IMR-90 (cell line): ENCODE data around the gene UMODL1. TPM values are rescaled to one million over a fixed set of nuclear protein-coding genes. Genes with fewer than 3 reads are reported as not detected.
A peak's percentile ranks its signal among the peaks of the same experiment; 100 is the strongest.

Experiments used
- ATAC-seq: fragments of 200-7000 bp; cut with Tn5 transposase; 2 replicates; pipeline ENCODE4 v1.9.1; 2020; ENCODE audit warnings: low read depth, mild to moderate bottlenecking, moderate library complexity
- BruUV-seq: library from RNA; stranded (reverse); fragments of 400-500 nt; replicated peaks from 2 replicates; lab custom pipeline; 2021; lab: Mats Ljungman, UMichigan
- CTCF ChIA-PET: fragments of 300-600 bp; formaldehyde crosslinking; extraction: SDS; loops from one replicate; lab custom pipeline; 2021; ENCODE audit warnings: antibody characterized with exemption; lab: Yijun Ruan, JAX
- POLR2A ChIA-PET: fragments of 300-600 bp; sonication (Branson Sonifier 250); formaldehyde crosslinking; loops from one replicate; lab custom pipeline; 2022; ENCODE audit warnings: antibody characterized with exemption; ENCODE audit not compliant: unreplicated experiment; lab: Charles Lee
- DNase-seq: peaks from one replicate; pipeline ENCODE4 v3.0.0; 2013
- H2AFZ ChIP-seq: replicated peaks from 2 replicates; pipeline ENCODE3; 2013; ENCODE audit warnings: low read length, mild to moderate bottlenecking; ENCODE audit not compliant: poor library complexity
- H2AK5ac ChIP-seq: 2 replicates; pipeline ENCODE4 v1.6.1; 2013; ENCODE audit warnings: low read depth, low read length, inconsistent platforms
- H2AK9ac ChIP-seq: replicated peaks from 2 replicates; pipeline ENCODE3; 2013; ENCODE audit warnings: mild to moderate bottlenecking, low read depth, low read length, moderate library complexity; ENCODE audit not compliant: poor library complexity
- H2BK120ac ChIP-seq: 2 replicates; pipeline ENCODE4 v1.6.1; 2013; ENCODE audit warnings: low read depth, low read length, inconsistent platforms
- H2BK15ac ChIP-seq: 3 replicates; pipeline ENCODE4 v1.6.1; 2013; ENCODE audit warnings: low read depth, low read length, inconsistent platforms
- H2BK20ac ChIP-seq: 2 replicates; pipeline ENCODE4 v1.6.1; 2013; ENCODE audit warnings: low read depth, mild to moderate bottlenecking, inconsistent platforms, low read length, moderate library complexity
- H2BK5ac ChIP-seq: 2 replicates; pipeline ENCODE4 v1.6.1; 2013; ENCODE audit warnings: mild to moderate bottlenecking, low read depth, low read length, inconsistent platforms; ENCODE audit not compliant: poor library complexity, severe bottlenecking
- H3K14ac ChIP-seq: replicated peaks from 2 replicates; pipeline ENCODE4 v1.6.1; 2013; ENCODE audit warnings: low read depth, low read length, inconsistent platforms
- H3K18ac ChIP-seq: 2 replicates; pipeline ENCODE4 v1.6.1; 2013; ENCODE audit warnings: low read depth, low read length, control low read depth
- H3K23ac ChIP-seq: 2 replicates; pipeline ENCODE4 v1.6.1; 2013; ENCODE audit warnings: low read depth, low read length, inconsistent platforms
- H3K27ac ChIP-seq: 2 replicates; pipeline ENCODE4 v1.5.1; 2013; ENCODE audit warnings: mild to moderate bottlenecking, control low read depth, low read length; ENCODE audit not compliant: insufficient read depth
- H3K27me3 ChIP-seq: 2 replicates; pipeline ENCODE4 v1.6.1; 2013; ENCODE audit warnings: low read length; ENCODE audit not compliant: control insufficient read depth, insufficient read depth
- H3K36me3 ChIP-seq: 2 replicates; pipeline ENCODE4 v1.6.1; 2013; ENCODE audit warnings: low read length, mixed read lengths; ENCODE audit not compliant: control insufficient read depth, insufficient read depth
- H3K4ac ChIP-seq: 2 replicates; pipeline ENCODE4 v1.6.1; 2013; ENCODE audit warnings: low read depth, low read length, inconsistent platforms
- H3K4me1 ChIP-seq: 2 replicates; pipeline ENCODE4 v1.6.1; 2013; ENCODE audit warnings: low read length, mixed read lengths; ENCODE audit not compliant: control insufficient read depth, insufficient read depth
- H3K4me2 ChIP-seq: 2 replicates; pipeline ENCODE4 v1.6.1; 2013; ENCODE audit warnings: low read depth, mild to moderate bottlenecking, control low read depth, low read length, moderate library complexity
- H3K4me3 ChIP-seq: 2 replicates; pipeline ENCODE4 v1.5.1; 2013; ENCODE audit warnings: low read depth, mild to moderate bottlenecking, control low read depth, low read length, moderate library complexity; ENCODE audit not compliant: insufficient read depth
- H3K56ac ChIP-seq: 2 replicates; pipeline ENCODE4 v1.6.1; 2013; ENCODE audit warnings: low read length, inconsistent platforms; ENCODE audit not compliant: insufficient read depth; ENCODE audit errors: extremely low read depth
- H3K79me1 ChIP-seq, 2 experiments: 2 replicates each; pipeline ENCODE4 v1.6.1; 2013; ENCODE audit warnings: low read length in 2 of 2, inconsistent platforms in 1 of 2, low read depth in 1 of 2
- H3K9ac ChIP-seq: 2 replicates; pipeline ENCODE4 v1.6.1; 2013; ENCODE audit warnings: low read depth, low read length, control low read depth
- H3K9me1 ChIP-seq: 2 replicates; pipeline ENCODE4 v1.6.1; 2013; ENCODE audit warnings: low read length, inconsistent platforms; ENCODE audit not compliant: insufficient read depth
- H3K9me3 ChIP-seq: 2 replicates; pipeline ENCODE4 v1.6.1; 2013; ENCODE audit warnings: low read length; ENCODE audit not compliant: control insufficient read depth, insufficient read depth
- H4K20me1 ChIP-seq: 2 replicates; pipeline ENCODE4 v1.6.1; 2013; ENCODE audit warnings: low read length, inconsistent platforms; ENCODE audit not compliant: insufficient read depth
- H4K5ac ChIP-seq: 2 replicates; pipeline ENCODE4 v1.6.1; 2013; ENCODE audit warnings: mild to moderate bottlenecking, low read depth, low read length, control low read depth
- H4K8ac ChIP-seq, 2 experiments: 2 replicates each; pipeline ENCODE4 v1.6.1; 2013; ENCODE audit warnings: low read depth in 2 of 2, low read length in 2 of 2, control low read depth in 1 of 2, inconsistent platforms in 1 of 2
- H4K91ac ChIP-seq: 2 replicates; pipeline ENCODE4 v1.6.1; 2013; ENCODE audit warnings: low read depth, low read length, inconsistent platforms; ENCODE audit not compliant: insufficient read depth
- BHLHE40 ChIP-seq: fragments of 150-350 bp; IDR thresholded peaks from 2 replicates; pipeline ENCODE4 v1.6.1; 2016; ENCODE audit warnings: mild to moderate bottlenecking, low read depth, low read length
- CEBPB ChIP-seq: IDR thresholded peaks from 2 replicates; pipeline ENCODE4 v1.6.1; 2012; ENCODE audit warnings: low read depth, low read length, improper control_type of control experiment
- CHD1 ChIP-seq: IDR thresholded peaks from 2 replicates; pipeline ENCODE4 v1.6.1; 2012; ENCODE audit warnings: low read depth, low read length, improper control_type of control experiment
- FOS ChIP-seq: fragments of 150-350 bp; IDR thresholded peaks from 2 replicates; pipeline ENCODE4 v1.6.1; 2016; ENCODE audit warnings: low read depth, low read length
- MAFK ChIP-seq: IDR thresholded peaks from 2 replicates; pipeline ENCODE4 v1.6.1; 2012; ENCODE audit warnings: low read depth, low read length, improper control_type of control experiment
- MAZ ChIP-seq: IDR thresholded peaks from 2 replicates; pipeline ENCODE4 v1.6.1; 2012; ENCODE audit warnings: low read depth, mild to moderate bottlenecking, low read length, improper control_type of control experiment, moderate library complexity, borderline replicate concordance
- MXI1 ChIP-seq: IDR thresholded peaks from 2 replicates; pipeline ENCODE4 v1.6.1; 2012; ENCODE audit warnings: low read depth, mild to moderate bottlenecking, low read length, moderate library complexity, borderline replicate concordance
- NFE2L2 ChIP-seq: fragments of 150-350 bp; IDR thresholded peaks from 2 replicates; pipeline ENCODE4 v1.6.1; 2016; ENCODE audit warnings: low read depth, mild to moderate bottlenecking, low read length
- POLR2A ChIP-seq: IDR thresholded peaks from 2 replicates; pipeline ENCODE4 v1.6.1; 2012; ENCODE audit warnings: mild to moderate bottlenecking, low read depth, low read length
- RAD21 ChIP-seq: IDR thresholded peaks from 2 replicates; pipeline ENCODE4 v1.6.1; 2012; ENCODE audit warnings: low read length, improper control_type of control experiment
- RCOR1 ChIP-seq: IDR thresholded peaks from 2 replicates; pipeline ENCODE4 v1.6.1; 2012; ENCODE audit warnings: mild to moderate bottlenecking, low read length, improper control_type of control experiment; ENCODE audit not compliant: insufficient replicate concordance
- RFX5 ChIP-seq: IDR thresholded peaks from 2 replicates; pipeline ENCODE4 v1.8.0; 2012; ENCODE audit warnings: low read depth, mild to moderate bottlenecking, low read length, moderate library complexity
- SMC3 ChIP-seq: fragments of 150-350 bp; IDR thresholded peaks from 2 replicates; pipeline ENCODE4 v1.6.1; 2016; ENCODE audit warnings: low read depth, mild to moderate bottlenecking, antibody characterized with exemption, low read length, moderate library complexity
- WGBS, 2 experiments: methylation state at CpG; one replicate each; pipeline versions ENCODE4 v1.1.5 to v1.1.7; 2013; ENCODE audit warnings: missing lambda C conversion rate in 2 of 2; ENCODE audit not compliant: insufficient read length in 1 of 2; ENCODE audit errors: extremely low coverage in 2 of 2; 5-methylcytosine and 5-hydroxymethylcytosine counted together
- dilution Hi-C: fragments of 300-500 bp; cut with HindIII; formaldehyde crosslinking; loops from one replicate; pipeline ENCODE4 v1.14.3; 2018; ENCODE audit warnings: low sequenced_read_pairs; ENCODE audit not compliant: unreplicated experiment
- in situ Hi-C: fragments of 300-500 bp; cut with MboI; formaldehyde crosslinking; loops from 3 replicates; pipeline ENCODE4 v1.14.3; 2019; ENCODE audit warnings: low sequenced_read_pairs, inconsistent platforms, mixed read lengths
- intact Hi-C: fragments of 100-400 bp; cut with micrococcal nuclease; formaldehyde crosslinking; loops from 2 replicates; pipeline ENCODE4 v1.10.0; 2022
- polyA plus RNA-seq, 3 experiments: library from polyadenylated mRNA; depleted of rRNA; stranded (reverse); fragments of >200 nt; gene quantifications; 2 replicates each; pipeline ENCODE4 v1.2.3, GENCODE V29; 2012; ENCODE audit warnings: low replicate concordance in 1 of 3
- total RNA-seq: library from RNA; depleted of rRNA; stranded (reverse); fragments of >200 nt; gene quantifications from 2 replicates; pipeline ENCODE4 v1.2.3, GENCODE V29; 2012
- TF ChIP-seq, protein P1 (sequence below): conservative IDR thresholded peaks from 2 replicates; pipeline ENCODE4 v1.5.1; 2012; ENCODE audit warnings: mild to moderate bottlenecking, low read depth, low read length, improper control_type of control experiment
- TF ChIP-seq, protein P2 (sequence below): fragments of 150-350 bp; IDR thresholded peaks from 2 replicates; pipeline ENCODE4 v1.6.1; 2017; ENCODE audit warnings: mild to moderate bottlenecking, antibody characterized with exemption, low read length, low read depth
- TF ChIP-seq, protein P3 (sequence below): fragments of 150-350 bp; IDR thresholded peaks from 2 replicates; pipeline ENCODE4 v1.6.1; 2016; ENCODE audit warnings: low read depth, mild to moderate bottlenecking, low read length, moderate library complexity, borderline replicate concordance

Gene UMODL1
- total and polyA plus RNA-seq, 2 of the 4 experiments (the other 2 are of a cell fraction) = 0.02 TPM; not detected in 1

DNA sequence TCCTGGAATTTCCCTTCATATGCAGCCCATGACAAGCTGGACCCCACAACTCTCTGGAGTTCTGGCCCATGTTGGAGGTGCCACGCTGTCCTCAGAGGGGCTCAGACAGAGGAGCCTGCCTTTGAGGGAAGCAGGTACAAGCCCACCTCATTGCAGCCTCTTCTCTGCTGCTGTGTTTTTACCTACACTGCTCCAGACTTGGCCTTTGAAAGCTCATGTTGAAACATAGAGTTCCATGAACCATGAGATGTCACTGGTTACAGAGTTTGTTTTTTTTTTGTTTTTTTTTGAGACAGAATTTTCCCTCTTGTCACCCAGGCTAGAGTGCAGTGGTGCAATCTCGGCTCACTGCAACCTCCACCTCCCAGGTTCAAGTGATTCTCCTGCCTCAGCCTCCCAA lies 38.9 kb upstream of the UMODL1 start:
- H3K36me3 ChIP-seq = no peaks in the 10 kb centered on the region
- intact Hi-C loops (no loop called here), dilution Hi-C loops (no loop called here), in situ Hi-C loops (no loop called here)
- no peak overlapping the region for H3K9ac ChIP-seq
- DNase-seq (no peak), ATAC-seq (no peak)
- POLR2A ChIA-PET = no interaction called here
- no peak overlapping the region for H2BK120ac ChIP-seq
- H4K20me1 ChIP-seq = no peaks in the 10 kb centered on the region
- H2BK15ac ChIP-seq = no peak overlapping the region
- no peak overlapping the region for H2BK20ac ChIP-seq
- no peak overlapping the region for H2AK5ac ChIP-seq
- BruUV-seq = no TSS peak
- H2BK5ac ChIP-seq = no peak overlapping the region
- H3K79me1 ChIP-seq = no peaks in the 10 kb centered on the region
- no peaks in the 10 kb centered on the region for H3K9me3 ChIP-seq
- no peak overlapping the region for H4K91ac ChIP-seq
- H2AFZ ChIP-seq = no peak overlapping the region
- no peaks in the 10 kb centered on the region for H3K27me3 ChIP-seq
- peaks cover 5% of the 10 kb centered on the region for H3K9me1 ChIP-seq
- H3K14ac ChIP-seq = no peak overlapping the region
- H4K5ac ChIP-seq = no peak overlapping the region
- no peak overlapping the region for H3K23ac ChIP-seq
- H3K18ac ChIP-seq = peak overlapping the region; percentile 23; the same call in 1 of the 2 replicates
- no peak overlapping the region for H2AK9ac ChIP-seq
- no CpG with 5 or more reads among the region's 2 CpGs for WGBS, 2 experiments
- no peak overlapping the region for H3K4me2 ChIP-seq
- no peak overlapping the region for H3K4ac ChIP-seq
- H3K27ac ChIP-seq = no peak overlapping the region
- H3K56ac ChIP-seq = no peak overlapping the region
- H3K4me1 ChIP-seq = no peaks in the 10 kb centered on the region
- TF ChIP-seq RCOR1 (no peak), FOS (no peak), MAZ (no peak), POLR2A (no peak), SMC3 (no peak), RAD21 (no peak), MAFK (no peak), BHLHE40 (no peak), CHD1 (no peak), NFE2L2 (no peak), CEBPB (no peak), RFX5 (no peak), MXI1 (no peak)
- TF ChIP-seq, protein P1, sequence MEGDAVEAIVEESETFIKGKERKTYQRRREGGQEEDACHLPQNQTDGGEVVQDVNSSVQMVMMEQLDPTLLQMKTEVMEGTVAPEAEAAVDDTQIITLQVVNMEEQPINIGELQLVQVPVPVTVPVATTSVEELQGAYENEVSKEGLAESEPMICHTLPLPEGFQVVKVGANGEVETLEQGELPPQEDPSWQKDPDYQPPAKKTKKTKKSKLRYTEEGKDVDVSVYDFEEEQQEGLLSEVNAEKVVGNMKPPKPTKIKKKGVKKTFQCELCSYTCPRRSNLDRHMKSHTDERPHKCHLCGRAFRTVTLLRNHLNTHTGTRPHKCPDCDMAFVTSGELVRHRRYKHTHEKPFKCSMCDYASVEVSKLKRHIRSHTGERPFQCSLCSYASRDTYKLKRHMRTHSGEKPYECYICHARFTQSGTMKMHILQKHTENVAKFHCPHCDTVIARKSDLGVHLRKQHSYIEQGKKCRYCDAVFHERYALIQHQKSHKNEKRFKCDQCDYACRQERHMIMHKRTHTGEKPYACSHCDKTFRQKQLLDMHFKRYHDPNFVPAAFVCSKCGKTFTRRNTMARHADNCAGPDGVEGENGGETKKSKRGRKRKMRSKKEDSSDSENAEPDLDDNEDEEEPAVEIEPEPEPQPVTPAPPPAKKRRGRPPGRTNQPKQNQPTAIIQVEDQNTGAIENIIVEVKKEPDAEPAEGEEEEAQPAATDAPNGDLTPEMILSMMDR = no peak
- TF ChIP-seq, protein P2, sequence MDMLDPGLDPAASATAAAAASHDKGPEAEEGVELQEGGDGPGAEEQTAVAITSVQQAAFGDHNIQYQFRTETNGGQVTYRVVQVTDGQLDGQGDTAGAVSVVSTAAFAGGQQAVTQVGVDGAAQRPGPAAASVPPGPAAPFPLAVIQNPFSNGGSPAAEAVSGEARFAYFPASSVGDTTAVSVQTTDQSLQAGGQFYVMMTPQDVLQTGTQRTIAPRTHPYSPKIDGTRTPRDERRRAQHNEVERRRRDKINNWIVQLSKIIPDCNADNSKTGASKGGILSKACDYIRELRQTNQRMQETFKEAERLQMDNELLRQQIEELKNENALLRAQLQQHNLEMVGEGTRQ = no peak
- TF ChIP-seq, protein P3, sequence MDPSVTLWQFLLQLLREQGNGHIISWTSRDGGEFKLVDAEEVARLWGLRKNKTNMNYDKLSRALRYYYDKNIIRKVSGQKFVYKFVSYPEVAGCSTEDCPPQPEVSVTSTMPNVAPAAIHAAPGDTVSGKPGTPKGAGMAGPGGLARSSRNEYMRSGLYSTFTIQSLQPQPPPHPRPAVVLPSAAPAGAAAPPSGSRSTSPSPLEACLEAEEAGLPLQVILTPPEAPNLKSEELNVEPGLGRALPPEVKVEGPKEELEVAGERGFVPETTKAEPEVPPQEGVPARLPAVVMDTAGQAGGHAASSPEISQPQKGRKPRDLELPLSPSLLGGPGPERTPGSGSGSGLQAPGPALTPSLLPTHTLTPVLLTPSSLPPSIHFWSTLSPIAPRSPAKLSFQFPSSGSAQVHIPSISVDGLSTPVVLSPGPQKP = no peak
- CTCF ChIA-PET = no interaction called here
- H3K4me3 ChIP-seq = no peak overlapping the region
- H4K8ac ChIP-seq = no peak overlapping the region
